Astrocyte (in vitro differentiated cells and primary cell): ENCODE results near the gene CERS6. TPM values are rescaled to one million over a fixed set of nuclear protein-coding genes. Genes with fewer than 3 reads are reported as not detected.

Experiments used
- DNase-seq: peaks from one replicate; pipeline ENCODE4 v3.0.0-alpha.2; 2010; ENCODE audit warnings: low read depth
- FAIRE-seq: peaks from 2 replicates; lab custom pipeline; 2011; peaks lifted over from hg19 to GRCh38; lab: Jason Lieb, UNC
- H2AFZ ChIP-seq: 2 replicates; pipeline ENCODE4 v1.6.0; 2012; ENCODE audit warnings: low read depth, low read length, inconsistent platforms
- H3K27ac ChIP-seq: 2 replicates; pipeline ENCODE4 v1.5.1; 2011; ENCODE audit warnings: low read depth, low read length, inconsistent platforms
- H3K27me3 ChIP-seq: 2 replicates; pipeline ENCODE4 v1.6.0; 2011; ENCODE audit warnings: low read length, inconsistent platforms; ENCODE audit not compliant: insufficient read depth
- H3K36me3 ChIP-seq: 2 replicates; pipeline ENCODE4 v1.5.1; 2011; ENCODE audit warnings: low read length, inconsistent platforms; ENCODE audit not compliant: insufficient read depth
- H3K4me1 ChIP-seq: 2 replicates; pipeline ENCODE4 v1.5.1; 2011; ENCODE audit warnings: low read length, inconsistent platforms; ENCODE audit not compliant: insufficient read depth
- H3K4me2 ChIP-seq: 2 replicates; pipeline ENCODE4 v1.6.0; 2012; ENCODE audit warnings: low read length, inconsistent platforms
- H3K4me3 ChIP-seq: 2 replicates; pipeline ENCODE4 v1.5.1; 2011; ENCODE audit warnings: low read depth, mild to moderate bottlenecking, low read length, inconsistent platforms; ENCODE audit not compliant: insufficient read depth
- H3K79me2 ChIP-seq: 2 replicates; pipeline ENCODE4 v1.6.0; 2012; ENCODE audit warnings: mild to moderate bottlenecking, low read length, inconsistent platforms; ENCODE audit not compliant: insufficient read depth
- H3K9ac ChIP-seq: 2 replicates; pipeline ENCODE4 v1.6.0; 2012; ENCODE audit warnings: mild to moderate bottlenecking, low read length, inconsistent platforms
- H3K9me3 ChIP-seq: 2 replicates; pipeline ENCODE4 v1.5.1; 2012; ENCODE audit warnings: low read depth, mild to moderate bottlenecking, low read length, inconsistent platforms; ENCODE audit not compliant: insufficient read depth
- H4K20me1 ChIP-seq: 2 replicates; pipeline ENCODE4 v1.6.0; 2012; ENCODE audit warnings: low read length, inconsistent platforms; ENCODE audit not compliant: insufficient read depth
- H3K27ac Mint-ChIP-seq: one replicate; pipeline ENCODE4 v1.8.0; 2021; ENCODE audit warnings: mild to moderate bottlenecking, mixed read lengths; ENCODE audit not compliant: unreplicated experiment
- H3K27me3 Mint-ChIP-seq: one replicate; pipeline ENCODE4 v1.8.0; 2021; ENCODE audit warnings: low read depth, mixed read lengths; ENCODE audit not compliant: unreplicated experiment
- H3K36me3 Mint-ChIP-seq: one replicate; pipeline ENCODE4 v1.8.0; 2021; ENCODE audit warnings: low read depth, mixed read lengths; ENCODE audit not compliant: unreplicated experiment
- H3K4me1 Mint-ChIP-seq: one replicate; pipeline ENCODE4 v1.8.0; 2021; ENCODE audit warnings: low read depth, mixed read lengths; ENCODE audit not compliant: unreplicated experiment
- H3K4me3 Mint-ChIP-seq: one replicate; pipeline ENCODE4 v1.8.0; 2021; ENCODE audit warnings: mild to moderate bottlenecking, moderate library complexity, mixed read lengths; ENCODE audit not compliant: unreplicated experiment
- H3K9me3 Mint-ChIP-seq: one replicate; pipeline ENCODE4 v1.8.0; 2021; ENCODE audit warnings: mild to moderate bottlenecking, mixed read lengths; ENCODE audit not compliant: unreplicated experiment
- CTCF ChIP-seq: IDR thresholded peaks from 2 replicates; pipeline ENCODE4 v1.5.1; 2011; ENCODE audit warnings: low read depth, mild to moderate bottlenecking, inconsistent platforms, low read length, moderate library complexity; ENCODE audit not compliant: insufficient read depth
- EZH2 ChIP-seq: IDR thresholded peaks from 2 replicates; pipeline ENCODE4 v1.6.1; 2012; ENCODE audit warnings: mild to moderate bottlenecking, low read length, inconsistent platforms; ENCODE audit not compliant: insufficient read depth
- total RNA-seq: library from RNA; stranded (reverse); gene quantifications from 2 replicates; pipeline ENCODE4 v1.2.1, GENCODE V29; 2021

The CERS6 gene
- total RNA-seq, 1 donor from 2014 or later = 23.4 TPM

GRCh38 chr2:168449419-168449818 lies 6.7 kb upstream of the CERS6 start:
- H3K4me1 ChIP-seq = no peaks in the 10 kb centered on the region
- H3K27ac Mint-ChIP-seq = no peak overlapping the region
- no peaks in the 10 kb centered on the region for H4K20me1 ChIP-seq
- no peak overlapping the region for H3K27ac ChIP-seq
- H3K27me3 Mint-ChIP-seq = no peaks in the 10 kb centered on the region
- no peaks in the 10 kb centered on the region for H3K79me2 ChIP-seq
- DNase-seq = peak; percentile 43
- no peaks in the 10 kb centered on the region for H3K36me3 ChIP-seq
- no peak overlapping the region for H3K9ac ChIP-seq
- no peak for FAIRE-seq
- TF ChIP-seq EZH2 (no peak), CTCF (no peak)
- no peaks in the 10 kb centered on the region for H3K36me3 Mint-ChIP-seq
- no peak overlapping the region for H3K4me3 ChIP-seq
- peaks cover 5% of the 10 kb centered on the region for H3K9me3 ChIP-seq
- H3K9me3 Mint-ChIP-seq = no peaks in the 10 kb centered on the region
- H3K4me1 Mint-ChIP-seq = peaks cover 5% of the 10 kb centered on the region
- no peaks in the 10 kb centered on the region for H3K27me3 ChIP-seq
- no peak overlapping the region for H3K4me3 Mint-ChIP-seq
- H3K4me2 ChIP-seq = no peak overlapping the region
- H2AFZ ChIP-seq = no peak overlapping the region

- TF ChIP-seq CTCF = no peak
- TF ChIP-seq EZH2 = no peak
- FAIRE-seq = no peak
Measured at GRCh38 chr2:168450171-168450570, 5.9 kb upstream of the CERS6 start.

GRCh38 chr2:168450732-168451131 lies 5.3 kb upstream of the CERS6 start:
- H3K9ac ChIP-seq = no peak overlapping the region
- no peaks in the 10 kb centered on the region for H3K79me2 ChIP-seq
- H3K27me3 Mint-ChIP-seq = no peaks in the 10 kb centered on the region
- no peak overlapping the region for H3K4me2 ChIP-seq
- H3K9me3 Mint-ChIP-seq = no peaks in the 10 kb centered on the region
- H4K20me1 ChIP-seq = no peaks in the 10 kb centered on the region
- H3K36me3 ChIP-seq = no peaks in the 10 kb centered on the region
- no peak for FAIRE-seq
- H3K4me3 ChIP-seq = no peak overlapping the region
- no peaks in the 10 kb centered on the region for H3K9me3 ChIP-seq
- no peaks in the 10 kb centered on the region for H3K27me3 ChIP-seq
- no peak overlapping the region for H2AFZ ChIP-seq
- no peaks in the 10 kb centered on the region for H3K36me3 Mint-ChIP-seq
- DNase-seq = no peak
- H3K4me1 ChIP-seq = no peaks in the 10 kb centered on the region
- TF ChIP-seq EZH2 (no peak), CTCF (no peak)
- no peak overlapping the region for H3K27ac ChIP-seq
- no peak overlapping the region for H3K27ac Mint-ChIP-seq
- H3K4me1 Mint-ChIP-seq = peaks cover 5% of the 10 kb centered on the region
- H3K4me3 Mint-ChIP-seq = no peak overlapping the region

More at GRCh38 chr2:168450171-168450570, 5.9 kb upstream of the CERS6 start:
- no peak overlapping the region for H2AFZ ChIP-seq
- DNase-seq = no peak
- no peaks in the 10 kb centered on the region for H3K27me3 ChIP-seq
- H3K36me3 ChIP-seq = no peaks in the 10 kb centered on the region
- no peak overlapping the region for H3K4me2 ChIP-seq
- no peak overlapping the region for H3K9ac ChIP-seq
- H3K36me3 Mint-ChIP-seq = no peaks in the 10 kb centered on the region
- H3K9me3 Mint-ChIP-seq = no peaks in the 10 kb centered on the region
- H3K9me3 ChIP-seq = no peaks in the 10 kb centered on the region
- H3K4me3 Mint-ChIP-seq = no peak overlapping the region
- no peaks in the 10 kb centered on the region for H3K79me2 ChIP-seq
- H3K4me1 Mint-ChIP-seq = peaks cover 5% of the 10 kb centered on the region
- no peaks in the 10 kb centered on the region for H4K20me1 ChIP-seq
- no peak overlapping the region for H3K27ac Mint-ChIP-seq
- H3K4me3 ChIP-seq = no peak overlapping the region
- no peaks in the 10 kb centered on the region for H3K4me1 ChIP-seq
- H3K27ac ChIP-seq = no peak overlapping the region
- H3K27me3 Mint-ChIP-seq = no peaks in the 10 kb centered on the region
